BE2C (cell line): ENCODE data around the gene BABAM2.

ENCODE experiments used
- DNase-seq: peaks from one replicate; pipeline ENCODE4 v3.0.0-alpha.2; 2020
- H3K27me3 ChIP-seq: fragments of 250-450 bp; sonication (Bioruptor Pico); 2 replicates; pipeline ENCODE4 v1.5.1; 2020; ENCODE audit warnings: mild to moderate bottlenecking
- H3K36me3 ChIP-seq: fragments of 250-450 bp; sonication (Bioruptor Pico); 2 replicates; pipeline ENCODE4 v1.5.1; 2020; ENCODE audit warnings: mild to moderate bottlenecking
- H3K4me1 ChIP-seq: fragments of 250-450 bp; sonication (Bioruptor Pico); 2 replicates; pipeline ENCODE4 v1.5.1; 2020
- H3K4me3 ChIP-seq: 2 replicates; pipeline ENCODE4 v1.5.1; 2011; ENCODE audit warnings: low read depth, low read length
- H3K9me3 ChIP-seq: fragments of 250-450 bp; sonication (Bioruptor Pico); 2 replicates; pipeline ENCODE4 v1.5.1; 2020
- TF ChIP-seq, protein P1 (sequence below): IDR thresholded peaks from 2 replicates; pipeline ENCODE4 v1.5.1; 2012; ENCODE audit warnings: mild to moderate bottlenecking, low read depth, low read length

BABAM2 gene

DNA sequence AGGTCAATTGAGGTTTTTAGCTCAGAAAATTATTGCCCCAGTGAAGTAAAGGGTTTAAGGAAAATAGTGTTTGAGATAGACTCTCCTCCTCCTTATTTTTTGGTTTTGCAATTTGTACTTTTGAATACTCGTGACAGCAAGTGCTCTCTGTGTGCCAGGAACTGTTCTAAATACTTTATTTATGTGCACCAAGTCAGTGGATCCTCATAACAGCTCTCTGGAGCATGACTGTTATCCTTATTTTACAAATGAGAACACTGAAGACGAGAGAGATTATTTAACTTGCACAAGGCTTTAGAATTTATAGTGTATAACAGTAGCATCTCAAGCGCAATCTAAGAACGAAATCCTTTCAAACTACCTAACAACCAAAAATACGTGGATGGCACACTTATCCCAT lies 24.7 kb downstream of the BABAM2 start:
- no peaks in the 10 kb centered on the region for H3K27me3 ChIP-seq
- peaks cover 12% of the 10 kb centered on the region for H3K4me1 ChIP-seq
- TF ChIP-seq, protein P1, sequence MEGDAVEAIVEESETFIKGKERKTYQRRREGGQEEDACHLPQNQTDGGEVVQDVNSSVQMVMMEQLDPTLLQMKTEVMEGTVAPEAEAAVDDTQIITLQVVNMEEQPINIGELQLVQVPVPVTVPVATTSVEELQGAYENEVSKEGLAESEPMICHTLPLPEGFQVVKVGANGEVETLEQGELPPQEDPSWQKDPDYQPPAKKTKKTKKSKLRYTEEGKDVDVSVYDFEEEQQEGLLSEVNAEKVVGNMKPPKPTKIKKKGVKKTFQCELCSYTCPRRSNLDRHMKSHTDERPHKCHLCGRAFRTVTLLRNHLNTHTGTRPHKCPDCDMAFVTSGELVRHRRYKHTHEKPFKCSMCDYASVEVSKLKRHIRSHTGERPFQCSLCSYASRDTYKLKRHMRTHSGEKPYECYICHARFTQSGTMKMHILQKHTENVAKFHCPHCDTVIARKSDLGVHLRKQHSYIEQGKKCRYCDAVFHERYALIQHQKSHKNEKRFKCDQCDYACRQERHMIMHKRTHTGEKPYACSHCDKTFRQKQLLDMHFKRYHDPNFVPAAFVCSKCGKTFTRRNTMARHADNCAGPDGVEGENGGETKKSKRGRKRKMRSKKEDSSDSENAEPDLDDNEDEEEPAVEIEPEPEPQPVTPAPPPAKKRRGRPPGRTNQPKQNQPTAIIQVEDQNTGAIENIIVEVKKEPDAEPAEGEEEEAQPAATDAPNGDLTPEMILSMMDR: no peak
- H3K4me3 ChIP-seq: no peak overlapping the region
- H3K9me3 ChIP-seq: no peaks in the 10 kb centered on the region
- H3K36me3 ChIP-seq: no peaks in the 10 kb centered on the region
- DNase-seq: no peak

DNA sequence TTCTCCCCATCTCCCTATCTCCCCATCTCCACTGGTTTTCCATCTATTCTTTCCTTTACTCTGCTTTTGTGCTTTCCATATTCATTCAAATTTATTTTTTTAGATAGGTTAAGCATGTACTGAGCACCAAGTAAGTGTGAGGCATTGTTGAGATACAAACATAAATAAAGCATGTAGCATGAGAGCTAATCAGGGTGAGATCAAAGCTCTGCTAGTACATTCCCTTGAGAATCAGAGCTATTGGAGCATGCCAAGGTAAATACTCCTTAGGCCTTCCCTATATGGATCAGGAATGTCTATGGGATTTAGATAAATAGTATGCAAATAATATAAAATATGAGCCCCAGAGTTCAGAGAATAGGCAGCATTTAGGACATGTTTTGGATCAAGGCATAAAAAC lies 25.3 kb downstream of the BABAM2 start:
- Histone ChIP-seq H3K9me3 (no peaks in the 10 kb centered on the region), H3K36me3 (no peaks in the 10 kb centered on the region), H3K4me1 (peaks cover 19% of the 10 kb centered on the region), H3K4me3 (no peak overlapping the region), H3K27me3 (no peaks in the 10 kb centered on the region)
- TF ChIP-seq, protein P1: no peak
- no peak for DNase-seq

DNA sequence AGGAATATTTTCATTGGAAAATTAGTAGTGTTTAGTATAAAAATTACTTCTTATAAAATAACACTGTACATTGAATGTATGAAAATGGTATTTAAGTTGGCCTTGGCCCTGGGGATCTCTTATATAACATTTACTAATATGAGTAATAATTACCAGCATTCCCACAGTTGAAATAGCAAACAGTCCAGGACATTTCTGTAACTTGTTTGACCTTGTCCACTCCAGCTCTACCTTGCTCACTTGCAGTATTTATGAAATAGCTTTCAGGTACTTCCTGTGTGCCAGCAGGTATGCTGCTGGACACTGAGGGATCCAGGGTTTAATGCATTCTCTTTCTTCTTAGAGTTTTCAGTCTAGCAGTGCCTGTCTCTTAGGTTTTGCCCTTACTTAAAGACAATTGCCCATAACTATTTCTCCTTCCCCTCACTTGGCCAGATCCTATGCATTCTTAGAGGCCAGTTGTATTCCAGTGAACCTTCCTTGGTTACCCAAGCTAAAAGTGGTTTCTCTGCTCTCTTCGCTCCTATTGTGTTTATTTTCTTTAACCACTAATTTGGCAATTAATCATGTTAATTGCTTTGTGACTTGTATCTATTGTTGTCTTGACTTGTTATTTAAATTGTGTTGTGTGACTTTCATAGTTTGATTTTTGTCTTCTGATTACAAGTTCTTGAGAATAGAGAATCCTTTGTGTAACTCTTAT lies 25.9 kb downstream of the BABAM2 start:
- peaks cover 19% of the 10 kb centered on the region for H3K4me1 ChIP-seq
- DNase-seq: no peak
- TF ChIP-seq, protein P1: no peak
- H3K4me3 ChIP-seq: no peak overlapping the region
- no peaks in the 10 kb centered on the region for H3K36me3 ChIP-seq
- H3K27me3 ChIP-seq: no peaks in the 10 kb centered on the region
- no peaks in the 10 kb centered on the region for H3K9me3 ChIP-seq

DNA sequence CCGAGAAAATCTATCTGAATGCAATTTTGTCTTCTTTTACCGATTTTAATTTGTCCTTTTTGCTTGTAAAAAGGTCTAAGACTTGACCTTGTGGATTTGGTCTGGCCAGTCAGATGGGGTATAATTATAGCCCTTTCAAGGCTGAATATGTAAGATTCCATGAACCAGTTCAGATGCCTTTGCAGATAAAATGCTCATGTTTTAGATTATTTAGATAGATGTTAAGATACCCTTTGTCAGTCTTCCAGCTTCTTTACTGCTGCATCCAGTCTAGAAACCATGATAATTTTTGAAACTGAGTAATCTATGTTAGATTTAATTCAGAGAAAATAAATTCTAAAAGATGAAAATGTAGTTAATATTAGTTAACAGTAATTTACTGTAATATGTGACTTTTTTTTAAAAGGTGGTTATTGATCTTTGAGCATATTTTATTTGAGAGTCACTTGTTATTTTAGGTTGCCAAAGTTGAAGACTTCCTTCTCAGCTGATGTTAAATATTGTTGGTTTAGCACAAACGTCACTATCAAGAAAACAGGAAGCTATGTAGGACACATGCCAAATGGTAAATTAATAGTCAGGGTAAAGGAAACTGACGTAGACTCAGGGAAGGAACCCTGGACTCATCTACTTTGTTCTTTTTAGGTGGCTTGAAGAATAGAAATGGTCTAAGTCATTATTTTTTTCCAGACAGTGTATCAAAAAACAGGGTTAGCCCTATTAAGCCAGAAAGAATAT lies 29.8 kb downstream of the BABAM2 start:
- DNase-seq: no peak
- Histone ChIP-seq H3K36me3 (no peaks in the 10 kb centered on the region), H3K4me1 (peaks cover 29% of the 10 kb centered on the region), H3K27me3 (no peaks in the 10 kb centered on the region), H3K4me3 (no peak overlapping the region), H3K9me3 (no peaks in the 10 kb centered on the region)
- TF ChIP-seq, protein P1: no peak

DNA sequence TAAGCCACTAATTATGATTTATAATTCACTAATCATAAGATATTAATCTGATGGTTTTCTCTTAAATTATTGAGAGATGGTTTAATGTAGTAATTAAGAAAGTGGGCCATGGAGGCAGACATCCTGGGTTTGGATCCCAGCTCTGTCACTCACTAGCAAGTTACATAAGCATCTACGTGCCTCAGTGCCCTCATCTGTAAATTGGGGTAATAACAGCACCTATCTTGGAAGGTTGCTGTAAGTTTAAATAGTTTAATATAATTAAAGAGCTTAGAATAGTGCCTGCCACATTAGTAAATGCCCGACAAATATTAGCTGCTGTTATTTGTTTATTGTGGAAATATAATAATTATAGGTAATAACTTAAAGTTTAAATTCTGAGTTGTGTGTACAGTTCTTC lies 30.9 kb downstream of the BABAM2 start:
- no peaks in the 10 kb centered on the region for H3K36me3 ChIP-seq
- H3K27me3 ChIP-seq: no peaks in the 10 kb centered on the region
- H3K9me3 ChIP-seq: no peaks in the 10 kb centered on the region
- H3K4me3 ChIP-seq: no peak overlapping the region
- no peak for DNase-seq
- TF ChIP-seq, protein P1: no peak
- H3K4me1 ChIP-seq: peaks cover 36% of the 10 kb centered on the region

DNA sequence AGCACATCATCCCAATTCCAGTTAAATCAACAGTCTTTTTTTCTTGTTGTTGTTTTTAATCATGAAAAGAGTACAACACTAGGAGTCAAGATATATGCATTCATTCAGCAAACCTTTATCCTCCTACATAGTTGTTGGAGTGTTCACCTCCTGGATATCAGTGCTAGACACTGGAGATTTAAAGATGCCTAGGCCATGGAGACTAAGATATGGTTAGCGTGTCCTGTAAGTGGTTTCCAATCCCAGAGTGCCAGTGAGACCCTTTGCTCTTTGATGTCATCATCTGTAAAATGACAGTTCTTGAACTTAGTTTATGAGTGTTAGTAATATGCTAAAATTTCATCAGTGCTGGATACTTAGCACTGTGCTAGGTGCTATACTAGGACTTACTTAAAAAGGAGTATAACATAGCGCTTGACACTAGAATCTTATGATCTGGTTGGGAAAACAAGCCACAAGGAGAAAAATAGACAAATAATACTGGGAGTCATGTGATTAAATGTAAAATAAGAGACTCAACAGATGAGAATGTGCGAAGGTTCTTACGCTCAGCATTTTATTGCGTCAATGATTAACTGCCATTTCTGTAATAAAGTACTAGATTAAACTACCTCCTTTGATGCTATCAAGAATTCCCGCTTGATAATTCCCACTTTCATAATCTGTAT lies 31.5 kb downstream of the BABAM2 start:
- Histone ChIP-seq H3K4me3 (no peak overlapping the region), H3K9me3 (no peaks in the 10 kb centered on the region), H3K4me1 (peaks cover 36% of the 10 kb centered on the region), H3K27me3 (no peaks in the 10 kb centered on the region), H3K36me3 (no peaks in the 10 kb centered on the region)
- TF ChIP-seq, protein P1: no peak
- DNase-seq: no peak
